ENCODE measurements around the gene HSPA8.
A peak's percentile ranks its signal among the peaks of the same experiment; 100 is the strongest.

Gene HSPA8

GRCh38 chr11:123069908-123070821 lies 8.2 kb upstream of the HSPA8 start:
- DNase-seq, result peak; percentile 84

- DNase-seq, result no peak
Observed at GRCh38 chr11:123065621-123066020, 3.7 kb upstream of the HSPA8 start.

- peak; percentile 66 for DNase-seq
Observed at GRCh38 chr11:123063826-123064657, 2.1 kb upstream of the HSPA8 start.

- DNase-seq, result peak; percentile 68
Observed at GRCh38 chr11:123062892-123063825, 1.2 kb upstream of the HSPA8 start.

GRCh38 chr11:123062158-123062891 lies 389 bp upstream of the HSPA8 start:
- peak; percentile 100 for DNase-seq

- DNase-seq, result peak; percentile 53
Observed at GRCh38 chr11:123060277-123061000, 1.5 kb downstream of the HSPA8 start.

- DNase-seq, result peak; percentile 52
Observed at GRCh38 chr11:123059041-123059920, 2.7 kb downstream of the HSPA8 start.

GRCh38 chr11:123057661-123058305 lies 4.2 kb downstream of the HSPA8 start:
- DNase-seq, result peak; percentile 55

GRCh38 chr11:123056835-123057491 lies 5.0 kb downstream of the HSPA8 start:
- DNase-seq, result peak; percentile 63

GRCh38 chr11:123055191-123055901 lies 6.6 kb downstream of the HSPA8 start:
- DNase-seq, result peak; percentile 66

GRCh38 chr11:123054301-123055065 lies 7.5 kb downstream of the HSPA8 start:
- DNase-seq, result peak; percentile 87

GRCh38 chr11:123052901-123053721 lies 8.8 kb downstream of the HSPA8 start:
- peak; percentile 71 for DNase-seq

- DNase-seq, result peak; percentile 68
Observed at GRCh38 chr11:123051634-123052033, 10.3 kb downstream of the HSPA8 start.

GRCh38 chr11:123051146-123051545 lies 10.8 kb downstream of the HSPA8 start:
- DNase-seq, result peak; percentile 56

- peak; percentile 17 for DNase-seq
Observed at GRCh38 chr11:123047947-123048293, 14.0 kb downstream of the HSPA8 start.

GRCh38 chr11:123047266-123047946 lies 14.5 kb downstream of the HSPA8 start:
- peak; percentile 14 for DNase-seq

Data from CD4-positive, alpha-beta T cell treated with Interleukin-17A for 1 hour (primary cell).